ENCODE data around the gene PAK1IP1.

Gene PAK1IP1

GRCh38 chr6:10681795-10682194, 13.0 kb upstream of the PAK1IP1 start:
- TF ChIP-seq CTCF (IDR thresholded peaks at IDR 0.05; ENCODE audit: unreplicated experiment in 3 of 3): no peak
- H3K4me3 Mint-ChIP-seq: no peak overlapping the region
- H3K27me3 Mint-ChIP-seq (ENCODE audit: low read depth): peaks cover 5% of the 10 kb centered on the region
- no peaks in the 10 kb centered on the region for H3K4me1 Mint-ChIP-seq
- no peaks in the 10 kb centered on the region for H3K36me3 Mint-ChIP-seq (ENCODE audit: low read depth)
- no peak overlapping the region for H3K27ac Mint-ChIP-seq
- no peaks in the 10 kb centered on the region for H3K9me3 Mint-ChIP-seq

- no peak for TF ChIP-seq CTCF (IDR thresholded peaks at IDR 0.05; ENCODE audit: unreplicated experiment in 3 of 3)
- no peaks in the 10 kb centered on the region for H3K36me3 Mint-ChIP-seq (ENCODE audit: low read depth)
- no peak overlapping the region for H3K4me3 Mint-ChIP-seq
- H3K27me3 Mint-ChIP-seq (ENCODE audit: low read depth): peaks cover 5% of the 10 kb centered on the region
- H3K4me1 Mint-ChIP-seq: no peaks in the 10 kb centered on the region
- no peaks in the 10 kb centered on the region for H3K9me3 Mint-ChIP-seq
- no peak overlapping the region for H3K27ac Mint-ChIP-seq
These were observed 12.3 kb upstream of the PAK1IP1 start for GRCh38 chr6:10682355-10682988.

- peaks cover 10% of the 10 kb centered on the region for H3K27me3 Mint-ChIP-seq (ENCODE audit: low read depth)
- H3K9me3 Mint-ChIP-seq: no peaks in the 10 kb centered on the region
- H3K4me3 Mint-ChIP-seq: no peak overlapping the region
- H3K36me3 Mint-ChIP-seq (ENCODE audit: low read depth): no peaks in the 10 kb centered on the region
- no peak overlapping the region for H3K27ac Mint-ChIP-seq
- H3K4me1 Mint-ChIP-seq: no peaks in the 10 kb centered on the region
- TF ChIP-seq CTCF (IDR thresholded peaks at IDR 0.05; ENCODE audit: unreplicated experiment in 3 of 3): no peak
These were observed 10.2 kb upstream of the PAK1IP1 start for GRCh38 chr6:10684618-10685017.

- peaks cover 10% of the 10 kb centered on the region for H3K27me3 Mint-ChIP-seq (ENCODE audit: low read depth)
- no peaks in the 10 kb centered on the region for H3K4me1 Mint-ChIP-seq
- no peaks in the 10 kb centered on the region for H3K9me3 Mint-ChIP-seq
- H3K27ac Mint-ChIP-seq: no peak overlapping the region
- no peak for TF ChIP-seq CTCF (IDR thresholded peaks at IDR 0.05; ENCODE audit: unreplicated experiment in 3 of 3)
- H3K36me3 Mint-ChIP-seq (ENCODE audit: low read depth): no peaks in the 10 kb centered on the region
- H3K4me3 Mint-ChIP-seq: no peak overlapping the region
These were observed 9.5 kb upstream of the PAK1IP1 start for GRCh38 chr6:10685092-10685915.

- H3K27me3 Mint-ChIP-seq (ENCODE audit: low read depth): peaks cover 10% of the 10 kb centered on the region
- H3K9me3 Mint-ChIP-seq: no peaks in the 10 kb centered on the region
- no peak overlapping the region for H3K4me3 Mint-ChIP-seq
- no peak overlapping the region for H3K27ac Mint-ChIP-seq
- no peak for TF ChIP-seq CTCF (IDR thresholded peaks at IDR 0.05; ENCODE audit: unreplicated experiment in 3 of 3)
- H3K36me3 Mint-ChIP-seq (ENCODE audit: low read depth): no peaks in the 10 kb centered on the region
- H3K4me1 Mint-ChIP-seq: peaks cover 5% of the 10 kb centered on the region
These were observed 7.9 kb upstream of the PAK1IP1 start for GRCh38 chr6:10686901-10687300.
